HG03135 (cell line): ENCODE results near the gene CIAO1.
"Not testable (repeated sequence)": the region's sequence is repeated elsewhere in the genome, so short reads cannot be mapped to it uniquely, and the experiment has no call there.

Experiments used
- ATAC-seq: cut with Tn5 transposase; IDR thresholded peaks from one replicate; pipeline ENCODE4 v1.9.1; 2021; ENCODE audit warnings: mild to moderate bottlenecking, moderate library complexity; ENCODE audit not compliant: unreplicated experiment

Gene CIAO1

DNA sequence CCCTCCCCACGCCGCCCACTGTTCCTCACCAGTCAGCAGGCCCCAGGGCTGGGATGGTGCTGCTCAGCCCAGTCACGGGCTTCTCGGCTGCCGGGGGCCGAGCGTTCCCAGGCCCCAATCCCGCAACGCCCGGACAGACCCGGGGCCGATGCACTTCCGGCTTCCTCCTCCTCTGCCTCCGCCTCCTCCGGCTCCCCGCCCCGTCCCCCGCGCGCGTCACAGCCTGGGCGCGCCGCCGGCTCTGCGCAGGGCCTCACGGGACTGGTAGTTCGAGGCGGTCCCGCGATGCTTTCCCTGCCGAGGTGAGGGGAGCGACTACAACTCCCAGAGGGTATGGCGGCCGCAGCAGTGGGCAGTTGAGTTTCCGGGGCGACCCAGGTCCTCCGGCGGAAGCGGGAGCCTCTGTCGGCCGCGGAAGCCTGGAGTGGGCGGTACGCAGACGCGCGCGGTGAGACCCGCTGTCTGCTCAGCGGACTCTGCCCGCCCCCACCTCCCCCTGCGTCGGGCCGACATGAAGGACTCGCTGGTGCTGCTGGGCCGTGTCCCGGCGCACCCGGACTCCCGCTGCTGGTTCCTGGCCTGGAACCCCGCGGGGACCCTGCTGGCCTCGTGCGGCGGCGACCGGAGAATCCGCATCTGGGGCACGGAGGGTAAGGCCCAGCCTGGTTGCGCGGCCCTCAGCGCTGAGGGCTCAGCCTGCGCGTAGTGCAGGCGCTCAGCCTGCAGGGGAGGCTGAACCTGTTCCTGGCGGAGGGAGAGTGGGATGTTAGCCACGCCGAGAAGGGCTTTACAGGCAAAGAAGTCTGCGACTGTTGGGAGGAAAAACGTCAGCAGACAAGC, at the start of gene CIAO1, which contains the start of gene TMEM127:
CIAO1 (plus strand) TSS at position 386 of the 840 bp plus-strand sequence; CDS start at position 512, 126 bp downstream.
TMEM127 (minus strand) TSS at position 158 of the 840 bp plus-strand sequence. CDS start 616 bp downstream, outside the sequence.
- peak; percentile 92 for ATAC-seq

- no peak for ATAC-seq
These were observed 47.4 kb upstream of the CIAO1 start for GRCh38 chr2:96218508-96219131.

- not testable (repeated sequence) for ATAC-seq
These were observed 46.1 kb upstream of the CIAO1 start for GRCh38 chr2:96219959-96220358.

GRCh38 chr2:96221106-96221505, 44.9 kb upstream of the CIAO1 start:
- ATAC-seq = not testable (repeated sequence)

- peak; percentile 85 for ATAC-seq
These were observed 41.0 kb upstream of the CIAO1 start for GRCh38 chr2:96225016-96225533.

DNA sequence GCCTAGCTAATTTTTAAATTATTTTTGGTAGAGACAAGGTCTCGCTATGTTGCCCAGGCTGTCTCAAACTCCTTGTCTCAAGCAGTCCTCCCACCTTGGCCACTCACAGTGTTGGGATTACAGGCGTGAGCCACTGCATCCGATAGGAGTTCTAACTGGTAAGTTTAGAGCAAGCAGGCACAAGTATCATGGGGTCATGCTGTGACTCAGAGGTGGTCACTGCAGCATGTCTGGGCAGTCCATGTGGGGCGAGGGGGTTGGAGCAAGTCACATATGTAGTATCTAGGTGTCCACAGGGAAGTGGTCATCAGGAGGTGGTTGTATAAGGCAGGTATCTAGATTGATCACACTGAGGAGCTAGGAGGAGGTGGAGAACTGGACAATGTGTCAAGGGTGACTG, 34.7 kb upstream of the CIAO1 start:
- no peak for ATAC-seq

DNA sequence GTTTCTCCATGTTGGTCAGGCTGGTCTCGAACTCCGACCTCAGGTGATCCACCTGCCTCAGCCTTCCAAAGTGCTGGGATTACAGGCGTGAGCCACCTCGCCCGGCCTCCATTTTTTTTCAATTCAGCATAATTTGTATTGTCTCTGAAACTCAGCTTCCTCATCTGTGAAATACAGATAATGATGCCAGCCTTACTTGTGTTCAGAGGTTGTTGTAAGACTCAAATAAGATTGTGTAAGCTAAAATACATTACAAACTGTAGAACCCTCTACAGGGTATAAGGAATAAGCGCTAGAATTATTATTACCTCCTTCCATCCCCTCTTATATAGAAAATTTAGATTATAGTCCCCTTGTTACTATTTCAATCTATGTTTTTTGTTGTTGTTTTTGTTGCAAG, 32.6 kb upstream of the CIAO1 start:
- no peak for ATAC-seq

- peak; percentile 93 for ATAC-seq
These were observed 32.1 kb upstream of the CIAO1 start for GRCh38 chr2:96233880-96234316.

- no peak for ATAC-seq
These were observed 29.1 kb upstream of the CIAO1 start for GRCh38 chr2:96236882-96237281.

DNA sequence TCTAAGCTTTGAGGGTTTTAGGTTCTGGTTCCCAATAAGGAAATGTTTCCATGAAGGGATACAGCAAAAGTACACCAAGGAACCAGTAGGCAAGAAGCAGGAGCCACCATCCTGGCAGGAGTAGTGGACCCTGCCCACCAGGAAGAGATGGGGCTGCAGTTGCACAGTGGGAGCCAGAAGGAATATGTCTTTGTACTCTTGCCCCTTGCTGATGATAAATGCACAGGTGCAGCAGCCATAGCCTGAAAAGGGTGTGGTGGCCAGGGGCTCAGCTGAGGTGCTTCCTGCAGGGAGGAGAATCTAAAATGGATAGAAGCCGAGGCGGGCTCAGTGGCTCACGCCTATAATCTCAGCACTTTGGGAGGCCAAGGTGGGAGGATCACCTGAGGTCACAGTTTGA, 27.8 kb upstream of the CIAO1 start:
- ATAC-seq = no peak

GRCh38 chr2:96239091-96239490, 26.9 kb upstream of the CIAO1 start:
- ATAC-seq = no peak

DNA sequence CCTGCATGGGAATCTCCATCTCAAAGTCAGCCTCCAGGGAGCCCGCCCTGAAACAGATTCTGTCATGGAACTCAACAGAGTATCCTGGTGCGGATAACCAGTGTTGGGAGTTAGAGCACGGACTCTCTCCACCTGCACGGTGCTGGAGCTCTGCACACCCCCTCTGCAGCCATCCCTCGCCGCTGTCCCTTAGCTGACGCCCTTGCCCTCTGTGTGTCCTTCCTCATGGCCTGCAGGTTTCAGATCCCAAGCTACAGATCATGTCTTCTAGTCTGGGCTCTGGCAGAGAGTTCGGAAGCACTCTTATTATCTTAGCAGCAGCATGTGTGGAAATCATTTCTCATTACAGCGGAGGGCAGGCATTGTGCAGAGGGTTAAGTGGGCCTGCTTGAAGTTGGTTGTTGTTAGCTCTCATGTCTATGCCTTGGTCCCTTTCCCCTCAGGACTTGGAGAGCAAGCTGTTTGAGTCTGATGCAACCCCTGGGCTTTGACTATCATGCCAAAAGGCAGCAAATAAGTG, 26.2 kb upstream of the CIAO1 start:
- ATAC-seq = no peak

DNA sequence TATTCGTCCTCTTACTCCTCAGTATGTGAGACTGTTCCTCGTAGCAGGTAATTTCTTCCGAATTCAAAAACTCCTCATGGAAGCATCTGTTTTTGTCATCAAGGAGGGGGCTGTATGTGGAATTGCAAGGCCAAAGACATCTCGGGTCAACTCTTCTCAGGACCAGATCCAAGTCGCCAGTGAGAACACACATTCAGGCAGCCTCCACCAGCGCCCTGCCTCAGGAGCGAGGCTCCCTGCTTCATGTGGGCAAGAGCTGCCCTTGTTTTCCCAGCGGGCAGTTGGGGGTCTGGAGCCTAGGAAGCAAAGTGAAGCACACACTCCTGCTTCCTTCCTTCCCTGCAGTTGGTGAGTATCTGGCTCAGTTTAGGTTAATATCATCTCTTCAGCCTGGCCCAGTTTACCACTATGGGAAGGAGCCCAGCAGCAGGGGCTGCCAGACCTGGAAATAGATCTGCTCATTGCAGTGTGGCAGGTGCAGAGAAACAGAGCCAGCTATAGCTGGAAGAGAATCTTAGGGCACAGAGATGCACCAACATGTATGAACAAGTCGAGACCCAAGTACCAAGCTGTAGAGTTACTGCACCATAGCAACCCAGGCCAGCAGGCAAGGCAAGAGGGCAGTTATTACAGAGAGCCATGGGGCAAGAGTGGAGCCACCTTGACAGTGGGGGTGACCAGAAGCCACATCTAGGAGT, 25.5 kb upstream of the CIAO1 start:
- ATAC-seq = no peak

GRCh38 chr2:96241227-96241626, 24.8 kb upstream of the CIAO1 start:
- ATAC-seq = no peak

- peak; percentile 80 for ATAC-seq
These were observed 24.0 kb upstream of the CIAO1 start for GRCh38 chr2:96241900-96242611.

DNA sequence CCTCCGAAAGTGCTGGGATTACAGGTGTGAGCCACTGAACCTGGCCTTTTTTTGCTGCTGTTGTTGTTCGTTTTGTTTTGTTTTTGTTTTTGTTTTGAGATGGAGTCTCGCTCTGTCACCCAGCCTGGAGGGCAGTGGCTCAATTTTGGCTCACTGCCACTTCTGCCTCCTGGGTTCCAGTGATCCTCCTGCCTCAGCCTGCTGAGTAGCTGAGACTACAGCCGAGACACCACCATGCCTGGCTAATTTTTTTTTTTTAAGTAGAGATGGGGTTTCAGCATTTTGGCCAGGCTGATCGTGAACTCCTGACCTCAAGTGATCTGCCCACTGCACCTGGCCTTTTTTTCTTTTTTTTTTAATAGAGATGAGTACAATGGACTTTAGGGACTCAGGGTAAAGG, 22.2 kb upstream of the CIAO1 start:
- no peak for ATAC-seq

DNA sequence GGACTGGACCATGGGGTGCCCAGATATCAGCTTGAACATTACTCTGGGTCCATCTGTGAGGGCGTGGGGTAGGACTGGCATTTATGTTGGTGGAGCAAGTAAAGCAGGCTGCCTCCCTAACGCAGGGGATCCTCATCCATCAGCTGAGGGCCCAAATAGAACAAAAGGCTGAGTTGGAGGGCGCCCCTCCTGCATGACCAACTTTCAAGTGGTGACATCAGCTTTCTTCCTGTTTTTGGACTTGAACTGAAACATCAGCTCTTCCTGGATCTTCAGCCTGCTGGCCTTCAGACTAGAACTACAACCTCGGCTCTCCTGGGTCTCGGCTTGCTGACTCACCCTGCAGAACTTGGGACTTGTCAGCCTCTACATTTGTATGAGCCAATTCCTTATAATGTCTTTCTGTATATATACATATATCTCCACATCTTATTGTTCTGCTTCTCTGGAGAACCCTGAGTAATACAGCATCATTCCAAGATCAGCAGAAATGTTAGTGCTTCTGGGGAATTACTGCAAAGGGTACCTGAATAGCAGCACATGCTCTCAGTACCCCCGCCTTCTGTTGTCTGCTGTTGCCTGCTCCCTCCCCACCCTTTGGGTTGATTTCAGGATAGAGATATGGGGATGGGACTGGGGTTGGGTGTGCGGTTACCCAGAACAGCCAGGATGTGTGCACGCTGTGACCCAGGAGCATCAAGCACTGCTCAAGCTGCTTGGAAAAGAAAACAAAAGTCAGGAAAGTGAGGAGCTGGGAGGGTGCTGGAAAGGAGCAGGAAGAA, 20.2 kb upstream of the CIAO1 start:
- ATAC-seq = no peak

DNA sequence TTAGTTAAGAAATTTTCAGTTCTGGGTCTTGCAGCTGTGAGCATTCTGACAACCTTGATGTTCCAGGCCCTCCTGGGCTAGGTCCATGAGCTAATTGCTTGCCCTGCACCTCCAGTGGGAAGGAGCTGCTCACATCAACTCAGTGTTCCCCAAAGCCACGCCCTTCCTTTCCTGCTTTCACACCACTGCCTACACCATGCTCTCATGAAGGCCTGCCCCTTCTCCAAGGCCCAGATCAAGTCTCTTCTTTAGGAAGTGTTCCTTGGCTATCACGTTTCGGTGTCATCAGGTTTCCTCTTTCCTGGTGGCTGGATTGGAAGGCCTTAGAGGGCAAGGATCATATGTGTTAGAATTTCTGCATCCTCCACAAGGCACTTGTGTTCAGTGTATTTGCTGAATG, 19.0 kb upstream of the CIAO1 start:
- no peak for ATAC-seq

- no peak for ATAC-seq
These were observed 18.1 kb upstream of the CIAO1 start for GRCh38 chr2:96247896-96248295.

GRCh38 chr2:96248624-96249023, 17.4 kb upstream of the CIAO1 start:
- ATAC-seq = no peak
